UCSD-AML1 (cell line): ENCODE data around the gene NEURL2.
A peak's percentile ranks its signal among the peaks of the same experiment; 100 is the strongest.
"Not testable (repeated sequence)": the region's sequence is repeated elsewhere in the genome, so short reads cannot be mapped to it uniquely, and the experiment has no call there.

Experiments used
- DNase-seq: peaks from one replicate; lab custom pipeline; 2025; ENCODE audit not compliant: unreplicated experiment; lab: John Stamatoyannopoulos, UW

Gene NEURL2

GRCh38 chr20:45901332-45901731 lies 10.3 kb upstream of the NEURL2 start:
- not testable (repeated sequence) for DNase-seq

GRCh38 chr20:45899046-45899835 lies 8.2 kb upstream of the NEURL2 start:
- DNase-seq, result no peak

- no peak for DNase-seq
Observed at GRCh38 chr20:45898285-45898684, 7.3 kb upstream of the NEURL2 start.

GRCh38 chr20:45897692-45898091 lies 6.7 kb upstream of the NEURL2 start:
- DNase-seq, result no peak

- DNase-seq, result no peak
Observed at GRCh38 chr20:45897289-45897688, 6.3 kb upstream of the NEURL2 start.

GRCh38 chr20:45896641-45897161 lies 5.7 kb upstream of the NEURL2 start:
- no peak for DNase-seq

GRCh38 chr20:45894797-45895196 lies 3.8 kb upstream of the NEURL2 start:
- no peak for DNase-seq

- no peak for DNase-seq
Observed at GRCh38 chr20:45893831-45894230, 2.8 kb upstream of the NEURL2 start.

- DNase-seq, result no peak
Observed at GRCh38 chr20:45892828-45893500, 2.0 kb upstream of the NEURL2 start.

GRCh38 chr20:45892049-45892825 lies 1.2 kb upstream of the NEURL2 start:
- no peak for DNase-seq

- peak; percentile 80 for DNase-seq
Observed at GRCh38 chr20:45890077-45890984, 677 bp downstream of the NEURL2 start.

GRCh38 chr20:45888681-45889080 lies 2.3 kb downstream of the NEURL2 start:
- DNase-seq, result no peak

- DNase-seq, result no peak
Observed at GRCh38 chr20:45887346-45887715, 3.7 kb downstream of the NEURL2 start, which contains the start of gene SPATA25. TSS of gene SPATA25 (minus strand) at chr20:45887622. CDS start at chr20:45887590, 32 bp downstream.

- DNase-seq, result no peak
Observed at GRCh38 chr20:45886590-45887345, 4.2 kb downstream of the NEURL2 start.

GRCh38 chr20:45883100-45883469 lies 7.9 kb downstream of the NEURL2 start:
- DNase-seq, result no peak

- DNase-seq, result no peak
Observed at GRCh38 chr20:45882469-45883099, 8.4 kb downstream of the NEURL2 start.

GRCh38 chr20:45880988-45881788 lies 9.8 kb downstream of the NEURL2 start, which contains the start of gene ZSWIM1:
TSS of gene ZSWIM1 (plus strand) at chr20:45881227. CDS start at chr20:45882593, 1,366 bp downstream.
- DNase-seq, result peak; percentile 99

GRCh38 chr20:45878076-45878761 lies 12.8 kb downstream of the NEURL2 start:
- DNase-seq, result no peak
